GM21723 (cell line): ENCODE results near the gene KCNAB1.
A peak's percentile ranks its signal among the peaks of the same experiment; 100 is the strongest.
"Not testable (repeated sequence)": the region's sequence is repeated elsewhere in the genome, so short reads cannot be mapped to it uniquely, and the experiment has no call there.

Source experiments
- ATAC-seq: cut with Tn5 transposase; IDR thresholded peaks from one replicate; pipeline ENCODE4 v1.9.1; 2021; ENCODE audit warnings: mild to moderate bottlenecking, moderate library complexity; ENCODE audit not compliant: unreplicated experiment

Gene KCNAB1

GRCh38 chr3:156135921-156136638 is 15.7 kb downstream of the KCNAB1 start:
- no peak for ATAC-seq

- not testable (repeated sequence) for ATAC-seq
These were observed 17.0 kb downstream of the KCNAB1 start for GRCh38 chr3:156137397-156137796.

GRCh38 chr3:156140001-156140595 is 19.7 kb downstream of the KCNAB1 start:
- no peak for ATAC-seq

GRCh38 chr3:156142702-156143101 is 22.3 kb downstream of the KCNAB1 start:
- ATAC-seq = no peak

GRCh38 chr3:156143136-156143535 is 22.8 kb downstream of the KCNAB1 start:
- no peak for ATAC-seq

- ATAC-seq = no peak
These were observed 23.7 kb downstream of the KCNAB1 start for GRCh38 chr3:156144060-156144459.

GRCh38 chr3:156145866-156146265 is 25.5 kb downstream of the KCNAB1 start:
- ATAC-seq = no peak

GRCh38 chr3:156148345-156148945 is 28.1 kb downstream of the KCNAB1 start:
- ATAC-seq = no peak

- no peak for ATAC-seq
These were observed 28.6 kb downstream of the KCNAB1 start for GRCh38 chr3:156148946-156149381.

- no peak for ATAC-seq
These were observed 29.5 kb downstream of the KCNAB1 start for GRCh38 chr3:156149876-156150275.

- ATAC-seq = peak; percentile 54
These were observed 30.2 kb downstream of the KCNAB1 start for GRCh38 chr3:156150434-156151066.

GRCh38 chr3:156151824-156152428 is 31.5 kb downstream of the KCNAB1 start:
- peak; percentile 59 for ATAC-seq

GRCh38 chr3:156158656-156159295 is 38.4 kb downstream of the KCNAB1 start:
- no peak for ATAC-seq

GRCh38 chr3:156160647-156161046 is 40.3 kb downstream of the KCNAB1 start:
- peak; percentile 61 for ATAC-seq

GRCh38 chr3:156161172-156161571 is 40.8 kb downstream of the KCNAB1 start:
- ATAC-seq = no peak

GRCh38 chr3:156163848-156164247 is 43.5 kb downstream of the KCNAB1 start:
- no peak for ATAC-seq

GRCh38 chr3:156166808-156167207 is 46.4 kb downstream of the KCNAB1 start:
- no peak for ATAC-seq

- ATAC-seq = no peak
These were observed 50.2 kb downstream of the KCNAB1 start for GRCh38 chr3:156170571-156170970.

- ATAC-seq = no peak
These were observed 51.2 kb downstream of the KCNAB1 start for GRCh38 chr3:156171281-156172267.

- no peak for ATAC-seq
These were observed 52.2 kb downstream of the KCNAB1 start for GRCh38 chr3:156172536-156172935.
